PFSK-1 (cell line): ENCODE measurements around the gene TAS2R19.

Source experiments
- POLR2AphosphoS5 ChIP-seq: IDR thresholded peaks from 2 replicates; pipeline ENCODE4 v1.6.1; 2012; ENCODE audit warnings: low read depth, mild to moderate bottlenecking, control low read depth, low read length, moderate library complexity
- TAF1 ChIP-seq: IDR thresholded peaks from 2 replicates; pipeline ENCODE4 v1.6.1; 2012; ENCODE audit warnings: low read length, control low read depth, borderline replicate concordance; ENCODE audit not compliant: insufficient read depth
- TF ChIP-seq, protein P1 (sequence below), 2 experiments: IDR thresholded peaks; 2 replicates each; pipeline versions ENCODE4 v1.6.1 to v1.8.0; 2011 to 2012; ENCODE audit warnings: low read depth in 2 of 2, low read length in 2 of 2, control low read depth in 1 of 2, inconsistent platforms in 1 of 2, mild to moderate bottlenecking in 1 of 2, moderate library complexity in 1 of 2; ENCODE audit not compliant: insufficient read depth in 1 of 2

DNA sequence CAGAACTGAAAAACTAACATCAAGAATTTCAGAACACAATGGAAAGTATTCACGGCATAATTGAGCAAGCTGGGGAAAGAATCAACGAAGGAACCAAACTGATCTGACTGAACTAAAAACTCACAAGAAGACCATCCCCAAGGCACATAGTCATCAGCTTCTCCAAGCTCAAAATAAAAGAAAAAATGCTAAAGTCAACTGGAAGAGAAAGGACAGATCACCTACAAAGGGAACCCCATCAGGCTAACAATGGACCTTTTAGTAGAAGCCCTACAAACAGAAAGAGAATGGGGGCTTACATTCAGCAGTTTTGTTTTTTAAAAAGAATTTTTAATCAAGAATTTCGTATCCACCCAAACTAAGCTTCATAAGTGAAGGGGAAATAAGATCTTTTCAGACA, 47.5 kb downstream of the TAS2R19 start:
- TF ChIP-seq TAF1, result no peak
- no peak for TF ChIP-seq POLR2AphosphoS5
- TF ChIP-seq, protein P1, sequence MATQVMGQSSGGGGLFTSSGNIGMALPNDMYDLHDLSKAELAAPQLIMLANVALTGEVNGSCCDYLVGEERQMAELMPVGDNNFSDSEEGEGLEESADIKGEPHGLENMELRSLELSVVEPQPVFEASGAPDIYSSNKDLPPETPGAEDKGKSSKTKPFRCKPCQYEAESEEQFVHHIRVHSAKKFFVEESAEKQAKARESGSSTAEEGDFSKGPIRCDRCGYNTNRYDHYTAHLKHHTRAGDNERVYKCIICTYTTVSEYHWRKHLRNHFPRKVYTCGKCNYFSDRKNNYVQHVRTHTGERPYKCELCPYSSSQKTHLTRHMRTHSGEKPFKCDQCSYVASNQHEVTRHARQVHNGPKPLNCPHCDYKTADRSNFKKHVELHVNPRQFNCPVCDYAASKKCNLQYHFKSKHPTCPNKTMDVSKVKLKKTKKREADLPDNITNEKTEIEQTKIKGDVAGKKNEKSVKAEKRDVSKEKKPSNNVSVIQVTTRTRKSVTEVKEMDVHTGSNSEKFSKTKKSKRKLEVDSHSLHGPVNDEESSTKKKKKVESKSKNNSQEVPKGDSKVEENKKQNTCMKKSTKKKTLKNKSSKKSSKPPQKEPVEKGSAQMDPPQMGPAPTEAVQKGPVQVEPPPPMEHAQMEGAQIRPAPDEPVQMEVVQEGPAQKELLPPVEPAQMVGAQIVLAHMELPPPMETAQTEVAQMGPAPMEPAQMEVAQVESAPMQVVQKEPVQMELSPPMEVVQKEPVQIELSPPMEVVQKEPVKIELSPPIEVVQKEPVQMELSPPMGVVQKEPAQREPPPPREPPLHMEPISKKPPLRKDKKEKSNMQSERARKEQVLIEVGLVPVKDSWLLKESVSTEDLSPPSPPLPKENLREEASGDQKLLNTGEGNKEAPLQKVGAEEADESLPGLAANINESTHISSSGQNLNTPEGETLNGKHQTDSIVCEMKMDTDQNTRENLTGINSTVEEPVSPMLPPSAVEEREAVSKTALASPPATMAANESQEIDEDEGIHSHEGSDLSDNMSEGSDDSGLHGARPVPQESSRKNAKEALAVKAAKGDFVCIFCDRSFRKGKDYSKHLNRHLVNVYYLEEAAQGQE (IDR thresholded peaks at IDR 0.05; ENCODE audit: insufficient read depth in 1 of 2, low read depth in 2 of 2, low read length in 2 of 2), result no peak
